ENCODE results near the gene GNG13.

- TF ChIP-seq POLR2A (IDR thresholded peaks at IDR 0.05) (no peak), CTCF (IDR thresholded peaks at IDR 0.05) (no peak)
These were observed 30.1 kb downstream of the GNG13 start for GRCh38 chr16:770411-770810.
